ENCODE measurements around the gene C10orf120.

C10orf120 gene

GRCh38 chr10:122703483-122704448, 4.1 kb upstream of the C10orf120 start:
- DNase-seq (ENCODE audit: low read depth) = peak; percentile 20

GRCh38 chr10:122702275-122702674, 2.6 kb upstream of the C10orf120 start:
- DNase-seq (ENCODE audit: low read depth) = no peak

- no peak for DNase-seq (ENCODE audit: low read depth)
Observed at GRCh38 chr10:122701652-122702051, 2.0 kb upstream of the C10orf120 start.

- no peak for DNase-seq (ENCODE audit: low read depth)
Observed at GRCh38 chr10:122696687-122697086, 3.0 kb downstream of the C10orf120 start.

- DNase-seq (ENCODE audit: low read depth) = no peak
Observed at GRCh38 chr10:122692744-122693143, 6.9 kb downstream of the C10orf120 start.

GRCh38 chr10:122689146-122689820, 10.4 kb downstream of the C10orf120 start:
- DNase-seq (ENCODE audit: low read depth) = no peak

- no peak for DNase-seq (ENCODE audit: low read depth)
Observed at GRCh38 chr10:122688293-122688989, 11.2 kb downstream of the C10orf120 start.

GRCh38 chr10:122682522-122682921, 17.1 kb downstream of the C10orf120 start:
- DNase-seq (ENCODE audit: low read depth) = no peak

- DNase-seq (ENCODE audit: low read depth) = no peak
Observed at GRCh38 chr10:122678266-122678665, 21.4 kb downstream of the C10orf120 start.

- DNase-seq (ENCODE audit: low read depth) = no peak
Observed at GRCh38 chr10:122675278-122675677, 24.4 kb downstream of the C10orf120 start.

- no peak for DNase-seq (ENCODE audit: low read depth)
Observed at GRCh38 chr10:122674781-122675180, 24.9 kb downstream of the C10orf120 start.

- DNase-seq (ENCODE audit: low read depth) = no peak
Observed at GRCh38 chr10:122673731-122674130, 25.9 kb downstream of the C10orf120 start.

GRCh38 chr10:122673269-122673668, 26.4 kb downstream of the C10orf120 start:
- no peak for DNase-seq (ENCODE audit: low read depth)

- no peak for DNase-seq (ENCODE audit: low read depth)
Observed at GRCh38 chr10:122672655-122673054, 27.0 kb downstream of the C10orf120 start.

- no peak for DNase-seq (ENCODE audit: low read depth)
Observed at GRCh38 chr10:122671355-122671754, 28.3 kb downstream of the C10orf120 start.

- DNase-seq (ENCODE audit: low read depth) = no peak
Observed at GRCh38 chr10:122669842-122670241, 29.8 kb downstream of the C10orf120 start.

GRCh38 chr10:122669045-122669444, 30.6 kb downstream of the C10orf120 start:
- DNase-seq (ENCODE audit: low read depth) = no peak

- no peak for DNase-seq (ENCODE audit: low read depth)
Observed at GRCh38 chr10:122665946-122666345, 33.7 kb downstream of the C10orf120 start.

- no peak for DNase-seq (ENCODE audit: low read depth)
Observed at GRCh38 chr10:122665329-122665860, 34.3 kb downstream of the C10orf120 start.

GRCh38 chr10:122664501-122664900, 35.1 kb downstream of the C10orf120 start:
- DNase-seq (ENCODE audit: low read depth) = no peak

GRCh38 chr10:122663516-122664130, 36.0 kb downstream of the C10orf120 start:
- no peak for DNase-seq (ENCODE audit: low read depth)

GRCh38 chr10:122662231-122662630, 37.4 kb downstream of the C10orf120 start:
- no peak for DNase-seq (ENCODE audit: low read depth)

All from stimulated activated CD8-positive, alpha-beta memory T cell treated with anti-CD3 and anti-CD28 coated beads, Interleukin-12 subunit alpha, Interleukin-12 subunit beta, amount 100 ng/mL, for 1 hour (primary cell).